GM19035 (cell line): ENCODE results near the gene UBE3B.

Experiments
- ATAC-seq: cut with Tn5 transposase; IDR thresholded peaks from one replicate; pipeline ENCODE4 v1.9.1; 2021; ENCODE audit not compliant: unreplicated experiment

The UBE3B gene

GRCh38 chr12:109527489-109528123 is 50.2 kb downstream of the UBE3B start:
- ATAC-seq, result no peak

- ATAC-seq, result no peak
Measured at GRCh38 chr12:109529691-109530640, 52.5 kb downstream of the UBE3B start.

DNA sequence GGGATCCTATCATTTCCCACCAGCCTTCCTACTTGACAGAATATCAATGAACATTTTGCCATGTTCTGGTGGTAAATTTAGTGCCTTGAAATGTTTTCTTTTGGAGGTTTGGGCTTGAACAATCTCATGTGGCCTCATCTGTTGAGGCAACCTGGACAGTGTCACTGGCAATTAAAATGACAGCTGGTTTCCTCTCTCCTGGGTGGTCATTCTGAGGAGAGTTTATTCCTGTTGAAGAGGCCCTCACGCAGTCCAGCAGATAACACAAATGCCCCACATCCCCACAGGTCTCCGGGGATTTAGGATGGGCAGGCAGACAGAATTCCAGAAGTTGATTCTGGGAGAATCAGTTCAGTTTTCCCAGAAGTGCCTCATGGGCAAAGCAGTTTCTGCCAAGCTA is 54.0 kb downstream of the UBE3B start:
- no peak for ATAC-seq

DNA sequence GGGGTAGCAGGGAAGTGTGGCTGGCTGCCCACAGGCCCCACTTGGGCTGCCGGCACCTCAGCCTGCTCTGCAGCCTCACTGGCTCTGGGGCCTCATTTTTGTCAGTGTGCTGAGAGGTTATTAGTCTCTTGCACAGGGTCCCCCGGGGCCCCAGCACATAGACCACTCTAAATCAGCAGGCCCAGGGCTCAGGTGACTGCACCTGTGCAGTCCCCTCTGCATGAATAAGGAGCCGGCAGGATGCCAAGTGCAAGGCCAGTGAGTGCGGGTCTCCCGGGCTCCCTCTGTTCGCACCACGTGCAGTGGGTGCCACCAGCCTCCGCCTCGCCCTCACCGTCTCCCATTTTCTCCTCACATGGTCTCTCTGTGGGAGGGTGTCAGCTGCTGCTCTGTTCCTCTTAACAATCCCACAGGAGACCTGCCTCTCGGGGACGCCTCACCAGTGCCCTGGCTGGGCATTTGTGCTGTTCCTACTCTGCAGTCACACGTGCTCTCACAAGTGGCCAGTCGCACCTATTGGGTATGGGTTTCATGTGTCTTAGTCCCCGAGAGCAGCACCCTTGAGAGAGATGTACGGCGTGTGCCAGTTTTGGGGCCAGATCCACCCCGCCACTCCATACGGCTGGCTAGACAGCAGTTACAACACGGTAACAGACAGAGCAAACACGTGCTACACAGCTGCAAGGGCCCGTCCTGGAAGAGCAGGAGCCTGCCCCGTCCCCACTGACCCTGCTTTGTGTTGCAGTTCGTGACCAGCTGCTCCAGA is 55.5 kb downstream of the UBE3B start:
- ATAC-seq, result no peak

GRCh38 chr12:109533487-109533740 is 56.0 kb downstream of the UBE3B start:
- ATAC-seq, result no peak

DNA sequence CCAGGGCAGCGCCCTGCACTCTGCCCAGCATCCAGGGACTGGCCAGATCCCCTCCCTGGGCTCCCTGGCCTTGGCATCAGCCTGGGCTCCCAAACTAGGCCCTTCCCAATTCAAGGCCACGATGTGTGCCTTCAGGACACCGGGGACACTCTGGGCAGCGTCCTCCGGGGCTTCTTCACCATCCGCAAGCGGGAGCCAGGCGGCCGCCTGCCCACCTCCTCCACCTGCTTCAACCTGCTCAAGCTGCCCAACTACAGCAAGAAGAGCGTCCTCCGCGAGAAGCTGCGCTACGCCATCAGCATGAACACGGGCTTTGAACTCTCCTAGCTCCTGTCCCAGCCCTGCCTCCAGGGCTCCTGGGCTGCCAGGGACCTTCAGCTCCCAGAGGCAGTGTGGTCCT is 57.0 kb downstream of the UBE3B start:
- ATAC-seq, result no peak

- ATAC-seq, result no peak
Measured at GRCh38 chr12:109535231-109535862, 57.9 kb downstream of the UBE3B start.

DNA sequence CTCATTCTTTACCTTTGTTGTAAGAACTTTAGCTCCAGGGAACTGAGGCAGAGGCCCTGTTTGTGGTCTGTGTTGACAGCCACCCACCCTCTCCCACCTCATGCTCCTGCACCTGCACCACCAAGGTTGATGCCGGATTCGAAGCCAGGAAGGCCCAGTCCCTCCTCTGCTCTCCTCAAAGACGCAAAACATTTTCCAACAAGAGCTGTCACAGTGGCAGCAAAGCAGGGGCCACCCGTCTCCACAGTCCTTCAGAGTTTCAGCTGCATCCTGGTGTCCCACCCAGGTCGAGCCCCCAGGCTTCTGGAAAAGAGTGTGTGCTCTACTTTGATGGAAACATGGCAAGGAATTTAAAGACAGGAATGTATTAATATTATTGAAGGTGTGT is 58.4 kb downstream of the UBE3B start:
- no peak for ATAC-seq

- no peak for ATAC-seq
Measured at GRCh38 chr12:109537136-109537535, 59.7 kb downstream of the UBE3B start.

DNA sequence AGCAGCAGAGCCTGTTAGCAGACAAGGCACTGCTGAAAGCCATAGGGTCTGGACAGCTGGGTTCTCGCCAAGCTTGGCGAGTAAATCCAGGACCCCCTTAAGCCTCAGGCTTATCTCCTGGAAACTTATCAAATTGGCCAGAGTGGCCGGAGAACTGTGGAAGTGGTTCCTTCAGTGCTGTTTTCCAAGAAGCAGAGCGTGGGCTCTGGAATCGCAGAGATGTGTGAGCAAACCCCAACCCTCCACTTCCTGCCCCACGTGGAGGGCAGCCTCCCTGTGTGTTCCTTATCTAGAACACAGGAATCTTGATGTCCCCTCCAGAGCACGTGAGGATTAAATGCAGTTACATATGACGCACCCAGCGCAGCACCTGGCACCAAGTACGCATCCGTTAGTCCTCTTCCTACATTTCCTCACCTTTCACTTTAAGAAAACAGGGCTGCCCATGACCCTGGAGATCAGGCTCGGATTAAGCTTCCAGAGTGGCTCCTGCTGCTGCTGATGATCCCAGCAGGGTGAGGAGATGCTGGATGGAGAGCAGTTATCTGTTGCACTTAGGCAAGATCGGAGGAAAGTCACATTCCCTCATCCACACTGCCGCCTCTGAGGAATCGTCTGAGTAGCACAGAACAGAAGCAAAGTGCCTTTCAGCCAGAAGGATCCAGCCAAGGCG is 60.9 kb downstream of the UBE3B start:
- ATAC-seq, result no peak

GRCh38 chr12:109539508-109539907 is 62.1 kb downstream of the UBE3B start:
- ATAC-seq, result no peak

- ATAC-seq, result no peak
Measured at GRCh38 chr12:109540526-109541412, 63.3 kb downstream of the UBE3B start.

GRCh38 chr12:109541413-109541726 is 63.9 kb downstream of the UBE3B start:
- ATAC-seq, result no peak

GRCh38 chr12:109542014-109542413 is 64.6 kb downstream of the UBE3B start:
- ATAC-seq, result no peak

- ATAC-seq, result no peak
Measured at GRCh38 chr12:109542876-109543275, 65.4 kb downstream of the UBE3B start.

- no peak for ATAC-seq
Measured at GRCh38 chr12:109544955-109545531, 67.6 kb downstream of the UBE3B start.

DNA sequence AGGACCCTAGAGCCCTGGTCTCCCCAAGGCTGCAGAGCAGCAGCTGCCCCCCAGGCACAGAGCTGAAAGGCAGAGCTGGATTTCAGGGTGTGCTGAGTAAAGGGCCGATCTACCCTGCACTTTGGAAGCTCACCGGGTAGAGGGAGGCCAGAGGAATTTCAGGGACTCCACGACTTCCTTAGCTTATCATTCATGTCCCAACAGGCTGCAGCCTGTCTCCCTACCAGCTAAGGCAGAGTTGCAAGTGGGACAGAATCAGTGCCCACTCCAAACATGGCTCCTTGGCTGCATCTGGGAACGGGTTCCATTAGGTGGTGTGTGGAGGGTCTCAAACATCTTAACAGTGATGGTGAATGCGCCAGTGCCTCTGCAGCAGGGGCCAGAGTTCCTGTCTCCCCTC is 68.4 kb downstream of the UBE3B start:
- no peak for ATAC-seq

DNA sequence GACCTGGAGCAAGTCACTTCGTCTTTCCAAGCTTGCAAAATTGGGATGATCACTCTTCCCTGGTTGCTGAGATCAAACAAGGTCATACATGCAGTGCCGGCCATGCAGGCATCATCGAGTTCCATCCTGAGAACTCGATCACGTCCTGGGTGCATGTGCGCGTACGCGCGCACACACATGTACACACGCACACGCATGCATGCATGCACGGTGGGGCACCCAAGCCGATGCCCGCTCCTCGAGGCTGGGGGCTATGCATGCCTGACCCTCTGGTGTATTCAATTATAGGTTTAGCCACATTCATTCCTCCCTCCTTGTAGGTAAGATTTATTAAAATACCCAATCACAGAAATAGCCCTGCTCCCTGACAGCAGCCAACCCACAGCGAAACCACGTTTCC is 69.9 kb downstream of the UBE3B start:
- no peak for ATAC-seq

- no peak for ATAC-seq
Measured at GRCh38 chr12:109548258-109548657, 70.8 kb downstream of the UBE3B start.
